HepG2 (cell line): ENCODE data around the gene ABCA13. TPM values are rescaled to one million over a fixed set of nuclear protein-coding genes. Genes with fewer than 3 reads are reported as not detected.

ENCODE experiments used
- ATAC-seq: fragments of 200-7000 bp; cut with Tn5 transposase; 3 replicates; pipeline ENCODE4 v1.9.1; 2020; ENCODE audit warnings: mild to moderate bottlenecking, moderate library complexity
- BruUV-seq: library from RNA; stranded (reverse); fragments of 400-500 nt; replicated peaks from 2 replicates; lab custom pipeline; 2021; lab: Mats Ljungman, UMichigan
- CTCF ChIA-PET: fragments of 300-600 bp; formaldehyde crosslinking; extraction: SDS; loops from one replicate; lab custom pipeline; 2021; ENCODE audit warnings: low total read pairs, inconsistent platforms, low intra/inter-chr PET ratio; lab: Yijun Ruan, JAX
- POLR2A ChIA-PET: fragments of 350-600 bp; sonication (Branson Sonifier 250); formaldehyde crosslinking; loops from one replicate; lab custom pipeline; 2020; ENCODE audit warnings: antibody characterized with exemption, inconsistent platforms; lab: Yijun Ruan, JAX
- DNase-seq: peaks from one replicate; pipeline ENCODE4 v3.0.0-alpha.2; 2015; ENCODE audit warnings: low spot score
- FAIRE-seq: peaks from 3 replicates; lab custom pipeline; 2011; peaks lifted over from hg19 to GRCh38; lab: Jason Lieb, UNC
- H2AFZ ChIP-seq: one replicate; pipeline ENCODE4 v1.6.1; 2011; ENCODE audit warnings: low read length, inconsistent platforms
- H3K27ac ChIP-seq: fragments of 300-600 bp; 3 replicates; pipeline ENCODE4 v1.8.0; 2011; ENCODE audit warnings: mixed run types, mild to moderate bottlenecking, mixed read lengths, low read length, inconsistent platforms; ENCODE audit not compliant: insufficient read depth; ENCODE audit errors: extremely low read length
- H3K27me3 ChIP-seq, 2 experiments: fragments of 200-600 bp in 1 of 2; 2 replicates in 1 of 2; 3 replicates in 1 of 2; pipeline versions ENCODE4 v1.6.0 to v1.8.0; 2011; ENCODE audit warnings: low read length in 2 of 2, mild to moderate bottlenecking in 2 of 2, moderate library complexity in 2 of 2, inconsistent platforms in 1 of 2; ENCODE audit not compliant: insufficient read depth in 2 of 2, control insufficient read depth in 1 of 2
- H3K36me3 ChIP-seq, 2 experiments: fragments of 200-600 bp in 1 of 2; replicated peaks in 1 of 2; 2 replicates in 1 of 2; 3 replicates in 1 of 2; pipeline versions ENCODE4 v1.5.1 to v1.8.0; 2011; ENCODE audit warnings: low read length in 2 of 2, inconsistent platforms in 1 of 2; ENCODE audit not compliant: insufficient read depth in 2 of 2, control insufficient read depth in 1 of 2
- H3K4me1 ChIP-seq: 2 replicates; pipeline ENCODE4 v1.5.1; 2012; ENCODE audit warnings: low read length, inconsistent platforms; ENCODE audit not compliant: insufficient read depth
- H3K4me2 ChIP-seq: 2 replicates; pipeline ENCODE4 v1.6.0; 2011; ENCODE audit warnings: low read depth, low read length, inconsistent platforms
- H3K4me3 ChIP-seq, 3 experiments: fragments of 200-600 bp in 1 of 3; sonication (generic), shearing (Covaris generic) in 1 of 3; replicated peaks in 1 of 3; 2 replicates each; pipeline ENCODE4 v1.5.1; 2011 to 2016; ENCODE audit warnings: low read length in 3 of 3, inconsistent platforms in 2 of 3, low read depth in 2 of 3, mild to moderate bottlenecking in 2 of 3, control low read depth in 1 of 3, mixed read lengths in 1 of 3; ENCODE audit not compliant: insufficient read depth in 1 of 3
- H3K79me2 ChIP-seq: one replicate; pipeline ENCODE4 v1.6.1; 2011; ENCODE audit warnings: low read length, inconsistent platforms; ENCODE audit not compliant: insufficient read depth
- H3K9ac ChIP-seq: 2 replicates; pipeline ENCODE4 v1.6.0; 2011; ENCODE audit warnings: mild to moderate bottlenecking, low read depth, low read length, inconsistent platforms; ENCODE audit not compliant: insufficient read depth
- H3K9me3 ChIP-seq: 2 replicates; pipeline ENCODE4 v1.5.1; 2012; ENCODE audit warnings: mild to moderate bottlenecking, low read length
- H4K20me1 ChIP-seq: 2 replicates; pipeline ENCODE4 v1.6.0; 2011; ENCODE audit warnings: inconsistent platforms, mild to moderate bottlenecking, low read length, moderate library complexity; ENCODE audit not compliant: insufficient read depth
- CENPT ChIP-seq: sonication (generic); formaldehyde crosslinking; IDR thresholded peaks from 2 replicates; pipeline ENCODE4 v1.8.0; 2022; ENCODE audit warnings: low read depth, mild to moderate bottlenecking, moderate library complexity, missing genetic modification reagents
- MAFK ChIP-seq, 2 experiments: IDR thresholded peaks in 1 of 2; conservative IDR thresholded peaks in 1 of 2; 2 replicates each; pipeline ENCODE4 v1.6.1; 2011; ENCODE audit warnings: improper control_type of control experiment in 2 of 2, low read length in 2 of 2
- NFAT5 ChIP-seq: sonication (generic); formaldehyde crosslinking; IDR thresholded peaks from 2 replicates; pipeline ENCODE4 v1.4.0; 2020; ENCODE audit warnings: missing genetic modification reagents
- PHF20 ChIP-seq: sonication (generic); formaldehyde crosslinking; IDR thresholded peaks from 2 replicates; pipeline ENCODE4 v1.5.0; 2020; ENCODE audit warnings: mild to moderate bottlenecking, missing genetic modification reagents
- REPIN1 ChIP-seq: sonication (generic); formaldehyde crosslinking; IDR thresholded peaks from 2 replicates; pipeline ENCODE4 v1.8.0; 2022; ENCODE audit warnings: missing genetic modification reagents, low read depth, mild to moderate bottlenecking, borderline replicate concordance
- SALL1 ChIP-seq: sonication (generic); formaldehyde crosslinking; IDR thresholded peaks from 2 replicates; pipeline ENCODE4 v1.8.0; 2022; ENCODE audit warnings: mild to moderate bottlenecking, missing genetic modification reagents
- SMAD1 ChIP-seq: sonication (generic); formaldehyde crosslinking; IDR thresholded peaks from 2 replicates; pipeline ENCODE4 v1.4.0; 2020; ENCODE audit warnings: missing genetic modification reagents, low read depth, mild to moderate bottlenecking, borderline replicate concordance
- ZNF431 ChIP-seq: sonication (generic); formaldehyde crosslinking; IDR thresholded peaks from 2 replicates; pipeline ENCODE4 v1.9.0; 2022; ENCODE audit warnings: missing genetic modification reagents, low read depth, mild to moderate bottlenecking, borderline replicate concordance
- ZNF652 ChIP-seq: IDR thresholded peaks from 2 replicates; pipeline ENCODE4 v1.6.1; 2016; ENCODE audit warnings: low read depth, borderline replicate concordance
- WGBS: methylation state at CpG from one replicate; pipeline ENCODE4 v1.1.6; 2017; ENCODE audit warnings: low lambda C conversion rate; 5-methylcytosine and 5-hydroxymethylcytosine counted together
- in situ Hi-C: cut with HindIII; loops from 2 replicates; pipeline ENCODE4 v1.10.0; 2017; ENCODE audit warnings: low pct_unique_long_range_greater_than_20kb; ENCODE audit not compliant: extremely low pct_ligation_motif_present
- intact Hi-C: fragments of 100-400 bp; cut with micrococcal nuclease; formaldehyde crosslinking; loops from one replicate; pipeline ENCODE4 v1.10.0; 2022; ENCODE audit not compliant: unreplicated experiment
- polyA plus RNA-seq, 8 experiments: library from polyadenylated mRNA; depleted of rRNA in 3 of 8; stranded (reverse) in 7 of 8; unstranded in 1 of 8; fragments of >200 nt; fragmentation: Illumina TruSeq in 4 of 8; extraction: Trizol in 4 of 8; gene quantifications; 2 replicates each; pipeline versions ENCODE4 v1.2.1 to v1.2.3, GENCODE V29; 2011 to 2016; ENCODE audit warnings: low read depth in 4 of 8, missing spikeins in 1 of 8, mixed read lengths in 1 of 8; ENCODE audit not compliant: insufficient read depth in 1 of 8
- total RNA-seq, 5 experiments: library from RNA; depleted of rRNA; stranded (reverse); fragments of >200 nt; fragmentation: Illumina TruSeq; extraction: Trizol; gene quantifications; 2 replicates each; pipeline ENCODE4 v1.2.3, GENCODE V29; 2016; ENCODE audit warnings: low read depth in 1 of 5
- TF ChIP-seq, protein P1 (sequence below): sonication (generic); formaldehyde crosslinking; IDR thresholded peaks from 2 replicates; pipeline ENCODE4 v1.5.1; 2020; ENCODE audit warnings: missing genetic modification reagents, mild to moderate bottlenecking, borderline replicate concordance

ABCA13 gene
- total and polyA plus RNA-seq, 2 of the 13 experiments (the other 11 are each of a cell fraction or from before 2014, with no cell fraction given): 0.03 TPM; not detected in 1

DNA sequence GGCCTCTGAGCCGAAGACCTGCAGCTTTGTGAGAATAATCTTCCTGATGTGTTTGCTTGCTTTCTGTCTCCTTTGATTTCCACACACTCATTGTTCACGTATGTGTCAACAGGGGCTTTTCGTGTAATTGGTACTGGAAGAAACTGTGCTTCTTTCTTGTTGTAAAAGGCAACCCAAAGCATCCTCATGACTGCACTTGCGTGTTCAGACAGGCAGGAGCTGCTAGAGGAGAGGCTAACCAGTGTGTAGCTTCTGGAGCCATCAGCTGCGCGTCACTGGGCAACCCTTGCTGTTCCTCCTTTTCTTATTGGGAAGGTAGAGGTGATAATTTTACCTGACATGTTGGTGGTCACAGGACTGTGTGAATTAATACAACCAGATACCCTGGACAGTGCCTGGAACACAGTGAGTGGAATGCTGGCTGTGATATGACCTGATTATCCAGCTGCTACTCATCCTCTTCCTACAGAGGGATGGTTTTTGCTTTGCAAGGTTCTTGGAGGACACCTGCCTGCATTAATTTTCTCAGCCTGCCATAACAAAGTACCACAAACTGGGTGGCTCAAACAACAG is 213.0 kb downstream of the ABCA13 start:
- Histone ChIP-seq H2AFZ (no peak overlapping the region), H3K4me1 (no peaks in the 10 kb centered on the region), H3K4me2 (no peak overlapping the region), H4K20me1 (no peaks in the 10 kb centered on the region), H3K27me3 (no peaks in the 10 kb centered on the region), H3K79me2 (no peaks in the 10 kb centered on the region), H3K4me3 (no peak overlapping the region), H3K27ac (no peak overlapping the region), H3K36me3 (no peaks in the 10 kb centered on the region), H3K9me3 (no peaks in the 10 kb centered on the region), H3K9ac (no peak overlapping the region)
- DNase-seq (no peak), FAIRE-seq (no peak), ATAC-seq (no peak)
- TF ChIP-seq SMAD1 (CRISPR knock-in tag) (no peak), ZNF652 (CRISPR knock-in tag) (no peak), MAFK (conservative IDR thresholded peaks at IDR 0.05 in 1 of 2, IDR thresholded peaks at IDR 0.05 in 1 of 2; ENCODE audit: low read length in 2 of 2) (no peak), CENPT (CRISPR knock-in tag) (no peak), NFAT5 (CRISPR knock-in tag) (no peak), SALL1 (CRISPR knock-in tag) (no peak), ZNF431 (CRISPR knock-in tag) (no peak), PHF20 (no peak), REPIN1 (CRISPR knock-in tag) (no peak)
- TF ChIP-seq, protein P1, sequence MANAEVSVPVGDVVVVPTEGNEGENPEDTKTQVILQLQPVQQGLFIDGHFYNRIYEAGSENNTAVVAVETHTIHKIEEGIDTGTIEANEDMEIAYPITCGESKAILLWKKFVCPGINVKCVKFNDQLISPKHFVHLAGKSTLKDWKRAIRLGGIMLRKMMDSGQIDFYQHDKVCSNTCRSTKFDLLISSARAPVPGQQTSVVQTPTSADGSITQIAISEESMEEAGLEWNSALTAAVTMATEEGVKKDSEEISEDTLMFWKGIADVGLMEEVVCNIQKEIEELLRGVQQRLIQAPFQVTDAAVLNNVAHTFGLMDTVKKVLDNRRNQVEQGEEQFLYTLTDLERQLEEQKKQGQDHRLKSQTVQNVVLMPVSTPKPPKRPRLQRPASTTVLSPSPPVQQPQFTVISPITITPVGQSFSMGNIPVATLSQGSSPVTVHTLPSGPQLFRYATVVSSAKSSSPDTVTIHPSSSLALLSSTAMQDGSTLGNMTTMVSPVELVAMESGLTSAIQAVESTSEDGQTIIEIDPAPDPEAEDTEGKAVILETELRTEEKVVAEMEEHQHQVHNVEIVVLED (CRISPR knock-in tag): no peak
- whole genome bisulfite sequencing: 0% methylated on average over 5 of the region's 6 CpGs
- ChIA-PET POLR2A (no interaction called here), CTCF (no interaction called here)
- intact Hi-C loops: no loop called here
- no TSS peak for BruUV-seq
- in situ Hi-C loops: no loop called here
